Middle frontal gyrus (tissue), 1 donor: ENCODE data around the gene BNIPL.

Source experiments
- DNase-seq: peaks from one replicate; pipeline ENCODE4 v3.0.0-alpha.2; 2015; ENCODE audit warnings: low spot score; ENCODE audit errors: extremely low spot score

BNIPL gene

DNA sequence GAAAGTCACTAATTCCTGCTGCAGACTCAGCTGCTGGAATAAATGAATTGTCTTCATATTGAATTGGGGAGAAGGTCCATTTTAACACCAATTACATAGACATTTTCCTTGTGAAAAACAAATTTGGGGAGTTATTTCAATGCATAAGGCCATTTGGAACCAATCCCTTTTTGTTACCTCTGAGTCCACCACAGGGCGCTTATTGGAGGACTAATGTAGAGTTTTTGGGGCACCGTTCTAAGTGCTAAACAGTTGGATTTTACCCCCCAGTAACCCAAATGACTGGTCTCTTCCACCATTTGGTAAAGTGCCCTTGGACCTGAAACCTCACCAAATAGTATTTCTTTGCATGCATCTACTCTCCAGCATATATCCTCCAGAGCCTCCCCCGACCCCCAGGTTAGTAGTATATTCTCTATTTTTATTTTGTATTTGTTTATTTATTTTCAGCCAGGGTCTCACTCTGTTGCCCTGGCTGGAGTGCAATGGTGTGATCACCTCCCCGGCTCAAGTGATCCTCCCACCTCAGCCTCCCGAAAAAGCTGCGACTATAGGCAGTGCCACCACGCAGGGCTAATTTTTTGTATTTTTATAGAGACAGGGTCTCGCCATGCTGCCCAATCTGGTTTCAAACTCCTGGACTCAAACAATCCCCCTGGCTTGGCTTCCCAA, 26.6 kb upstream of the BNIPL start:
- DNase-seq: no peak

DNA sequence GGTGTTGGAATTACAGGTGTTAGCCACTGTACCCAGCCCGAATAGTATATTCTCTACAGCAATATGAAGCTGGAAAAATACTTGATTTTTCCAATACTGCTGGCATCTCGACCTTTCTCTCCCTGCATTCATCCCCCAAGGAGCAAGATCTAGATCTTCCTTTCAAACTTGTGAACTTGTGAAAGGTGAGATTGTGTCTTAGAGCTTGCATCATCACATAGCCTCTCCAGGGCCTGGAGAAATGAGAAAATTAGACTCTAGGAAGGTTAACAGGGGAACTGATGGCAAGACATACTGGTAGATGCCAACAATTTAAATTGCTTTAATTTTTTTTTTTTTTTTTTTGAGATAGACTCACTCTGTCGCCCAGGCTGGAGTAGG, 26.1 kb upstream of the BNIPL start:
- DNase-seq: no peak

DNA sequence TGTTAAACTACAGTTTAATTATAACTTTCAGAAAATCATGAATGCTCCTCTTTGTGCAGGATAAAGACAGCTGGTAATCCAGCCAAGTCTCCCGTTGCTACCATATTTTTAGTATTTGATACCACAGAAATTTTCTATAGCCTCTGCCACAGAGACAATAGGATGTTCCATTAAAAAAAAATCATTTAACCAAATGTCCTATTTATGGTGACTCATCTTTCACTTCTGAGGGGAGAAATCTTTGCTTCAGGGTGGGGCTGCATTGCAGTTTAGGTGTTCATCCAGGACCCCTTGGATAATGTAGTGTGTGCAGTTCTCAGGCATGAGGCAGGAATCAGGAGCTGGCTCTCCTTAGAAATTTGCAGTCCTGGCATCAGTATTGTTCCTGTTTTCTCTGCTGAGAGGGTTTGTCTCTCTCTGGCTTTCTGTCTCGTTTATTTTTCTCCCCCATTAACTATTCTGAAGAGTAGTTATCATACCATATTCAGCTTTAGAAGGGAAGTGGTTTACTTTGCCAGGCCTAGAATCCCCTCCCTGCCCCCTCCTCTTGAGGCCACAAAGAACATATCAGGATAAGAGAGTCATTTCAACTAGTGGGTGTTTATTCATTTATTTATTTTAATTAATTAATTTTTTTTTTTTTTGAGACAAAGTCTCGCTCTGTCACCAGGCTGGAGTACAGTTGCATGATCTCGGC, 25.1 kb upstream of the BNIPL start:
- no peak for DNase-seq

DNA sequence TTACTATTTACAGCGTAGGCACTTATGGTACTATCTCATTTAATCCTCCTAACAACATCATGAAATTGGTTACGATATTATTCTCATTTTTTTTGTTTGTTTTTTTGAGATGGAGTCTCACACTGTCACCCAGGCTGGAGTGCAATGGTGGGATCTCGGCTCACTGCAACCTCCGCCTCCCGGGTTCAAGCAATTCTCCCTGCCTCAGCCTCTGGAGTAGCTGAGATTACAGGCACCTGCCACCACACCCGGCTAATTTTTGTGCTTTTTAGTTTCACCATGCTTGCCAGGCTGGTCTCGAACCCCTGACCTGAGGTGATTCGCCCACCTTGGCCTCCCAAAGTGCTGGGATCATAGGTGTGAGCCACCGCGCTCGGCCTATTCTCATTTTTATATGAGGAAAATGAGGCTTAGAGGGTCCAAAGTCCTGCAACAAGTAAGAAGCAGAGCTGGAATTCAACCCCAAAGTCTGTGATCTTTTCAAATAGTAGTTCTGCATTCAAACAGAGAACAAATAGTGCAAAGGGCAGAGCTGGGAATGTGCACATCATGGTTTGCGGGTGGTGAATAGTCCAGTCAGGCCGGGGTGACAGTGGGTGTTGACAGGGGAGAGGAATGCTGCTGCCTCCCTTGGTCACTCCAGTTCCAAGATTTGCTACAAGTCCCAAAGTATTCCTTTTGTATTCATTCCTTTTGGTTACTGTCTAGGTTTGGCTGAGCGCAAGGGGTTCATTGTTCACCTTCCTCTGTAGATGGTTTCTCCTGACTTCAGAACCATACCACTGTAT, 23.5 kb upstream of the BNIPL start:
- DNase-seq: no peak

DNA sequence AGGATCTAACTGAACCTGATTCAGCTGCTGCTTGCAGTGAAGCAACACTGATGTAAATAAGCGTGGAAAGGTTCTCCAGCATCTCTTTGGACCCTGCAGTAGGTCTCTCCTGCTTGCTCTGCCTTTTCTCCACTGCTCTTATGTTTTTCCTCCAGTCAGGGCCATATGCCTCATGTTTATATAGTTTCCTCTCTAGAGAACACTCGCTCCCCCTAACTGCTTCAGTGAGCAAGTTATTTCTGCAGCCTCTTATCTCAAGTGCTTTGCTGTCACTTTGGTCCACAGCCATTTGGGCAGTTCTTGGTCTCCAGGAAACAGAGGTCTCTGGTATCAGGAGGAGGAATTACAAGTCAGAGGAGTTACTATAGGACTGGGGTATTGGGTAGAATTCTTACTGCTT, 22.9 kb upstream of the BNIPL start:
- DNase-seq: no peak

DNA sequence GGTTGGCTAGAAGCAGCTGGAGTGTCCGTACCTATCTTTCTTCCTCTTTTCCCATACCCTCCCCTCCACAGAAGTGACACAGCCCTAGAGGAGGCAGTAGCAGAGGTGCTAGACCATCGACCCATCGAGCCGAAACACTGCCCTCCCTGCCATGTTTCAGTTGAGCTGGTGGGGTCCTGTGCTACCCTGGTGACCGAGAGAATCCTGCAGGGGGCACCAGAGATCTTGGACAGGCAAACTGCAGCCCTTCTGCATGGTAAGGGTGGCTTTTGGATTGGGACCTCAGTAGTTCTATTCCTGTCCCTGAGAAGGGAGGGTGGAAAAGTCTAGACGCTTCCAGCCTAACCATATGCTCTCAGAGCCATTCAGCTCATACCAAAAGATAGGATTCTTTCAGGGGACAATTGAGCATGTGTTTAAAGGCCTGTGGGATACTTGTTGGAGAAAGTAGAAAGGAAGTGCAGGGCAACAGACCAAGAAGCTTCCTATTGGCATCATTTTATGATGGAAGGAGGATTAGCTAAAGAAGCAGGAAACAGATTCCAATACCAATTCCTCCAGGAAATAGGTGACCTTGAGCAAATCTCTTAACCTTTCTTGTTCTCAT, 11.7 kb upstream of the BNIPL start:
- DNase-seq: no peak

DNA sequence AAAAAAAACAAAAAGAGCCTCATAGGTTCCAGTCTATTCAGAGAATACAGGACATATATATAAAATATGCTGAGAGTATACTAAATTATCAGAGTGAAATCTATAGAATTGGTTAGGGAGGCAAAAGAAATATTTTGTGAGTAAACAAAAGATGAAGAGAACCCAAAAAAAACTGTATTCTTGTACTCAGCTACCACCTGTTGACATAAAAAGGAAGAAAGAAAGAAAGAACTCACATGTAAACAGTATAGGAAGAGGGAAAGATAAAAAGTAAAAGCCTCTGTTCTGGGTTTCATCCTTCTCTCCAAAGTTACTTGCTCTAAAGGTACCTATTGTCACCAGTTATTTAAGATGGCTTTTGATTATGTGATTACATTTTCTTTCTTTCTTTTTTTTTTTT, 9.9 kb upstream of the BNIPL start:
- DNase-seq: no peak

DNA sequence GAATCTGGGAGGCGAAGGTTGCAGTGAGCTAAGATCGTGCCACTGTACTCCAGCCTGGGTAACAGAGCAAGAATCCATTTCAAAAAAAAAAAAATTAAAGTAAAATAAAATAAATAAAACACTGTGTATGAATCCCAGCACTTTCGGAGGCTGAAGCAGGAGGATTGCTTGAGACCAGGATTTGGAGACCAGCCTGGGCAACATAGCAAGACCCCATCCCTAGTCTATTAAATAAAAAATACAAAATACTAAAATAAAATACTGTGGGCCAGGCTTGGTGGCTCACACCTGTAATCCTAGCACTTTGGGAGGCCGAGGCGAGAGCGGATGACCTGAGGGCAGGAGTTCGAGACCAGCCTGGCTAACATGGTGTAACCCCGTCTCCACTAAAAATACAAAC, 4.2 kb upstream of the BNIPL start:
- no peak for DNase-seq

DNA sequence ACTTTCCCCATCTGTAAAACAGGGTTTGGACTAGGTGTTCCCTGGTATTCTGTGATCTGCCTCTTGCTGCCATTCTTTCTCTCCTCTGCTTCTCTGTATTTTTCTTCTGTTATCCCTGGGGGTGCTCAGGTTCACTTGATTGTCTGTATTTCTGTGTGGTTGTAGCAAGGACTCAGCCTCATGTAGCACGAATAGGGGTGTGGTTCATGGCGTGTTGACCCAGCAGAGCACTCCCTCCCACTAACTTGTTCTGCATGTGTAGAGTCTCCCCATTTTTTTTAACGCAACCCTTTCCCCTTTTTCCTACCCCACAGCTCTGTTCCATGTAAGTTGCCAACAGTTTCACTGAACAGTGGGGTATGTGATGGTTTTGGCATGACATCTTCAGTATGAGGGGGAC, 1.2 kb upstream of the BNIPL start:
- no peak for DNase-seq

DNA sequence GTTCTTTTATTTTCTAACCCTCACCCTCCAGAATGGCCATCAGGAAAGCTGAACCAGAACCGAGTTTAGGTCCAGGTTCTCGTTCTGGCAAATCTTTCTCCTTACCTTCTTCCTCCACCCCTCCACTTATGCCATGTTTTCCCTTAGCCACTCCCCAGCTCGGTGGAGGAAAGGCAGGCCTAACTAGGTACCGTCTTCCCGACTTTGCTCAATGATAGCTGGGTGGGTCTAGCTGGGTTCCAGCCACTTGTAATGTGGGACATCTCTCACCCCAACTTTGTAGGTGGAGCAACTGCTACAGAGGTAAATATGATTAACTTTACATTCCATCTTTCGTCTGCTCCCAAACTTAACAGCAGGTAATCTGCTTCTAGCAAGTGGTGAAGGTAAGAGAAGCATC, 646 bp downstream of the BNIPL start:
- no peak for DNase-seq

DNA sequence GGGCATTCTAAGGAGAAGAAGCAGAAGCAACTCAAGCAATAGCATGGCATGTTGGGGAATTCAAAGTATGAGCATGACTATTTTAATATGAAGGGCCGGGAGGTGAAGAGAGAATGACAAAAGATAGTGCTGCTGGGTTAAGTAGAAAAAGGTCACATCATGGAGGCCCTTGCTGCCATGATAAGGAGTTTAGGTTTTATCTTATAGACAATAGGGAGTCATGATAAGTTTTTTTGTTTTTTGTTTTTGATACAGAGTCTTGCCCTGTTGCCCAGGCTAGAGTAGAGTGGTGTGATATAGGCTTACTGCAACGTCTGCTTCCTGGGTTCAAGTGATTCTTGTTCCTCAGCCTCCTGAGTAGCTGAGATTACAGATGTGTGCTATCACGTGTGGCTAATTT, 3.1 kb downstream of the BNIPL start:
- no peak for DNase-seq

DNA sequence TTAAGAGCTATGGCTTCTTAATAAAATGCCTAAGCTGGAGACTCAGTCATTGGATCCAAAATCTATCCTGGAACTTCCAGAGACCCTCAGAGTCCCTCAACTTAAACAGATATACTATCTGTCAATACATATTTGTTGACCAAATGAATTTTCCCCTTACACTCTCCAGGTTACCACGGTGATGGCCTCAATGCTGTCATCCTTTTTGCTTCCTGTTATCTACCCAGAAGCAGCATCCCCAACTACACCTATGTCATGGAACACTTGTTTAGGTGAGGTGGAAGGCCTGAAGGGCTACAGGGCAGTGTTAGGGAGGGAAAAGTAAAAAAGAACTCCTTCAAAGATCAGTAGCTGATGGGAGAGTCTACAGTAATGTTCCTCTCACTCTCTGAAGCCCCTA, 6.8 kb downstream of the BNIPL start:
- DNase-seq: no peak

DNA sequence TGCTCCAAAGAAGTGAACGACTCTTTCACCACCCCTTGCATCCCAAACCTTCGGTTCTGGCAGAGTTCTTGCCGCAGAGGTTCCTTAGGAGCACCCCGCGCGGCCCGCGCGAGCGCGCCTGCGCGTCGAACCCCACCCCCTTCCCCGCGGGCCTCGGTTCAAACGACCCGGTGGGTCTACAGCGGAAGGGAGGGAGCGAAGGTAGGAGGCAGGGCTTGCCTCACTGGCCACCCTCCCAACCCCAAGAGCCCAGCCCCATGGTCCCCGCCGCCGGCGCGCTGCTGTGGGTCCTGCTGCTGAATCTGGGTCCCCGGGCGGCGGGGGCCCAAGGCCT, 11.2 kb downstream of the BNIPL start, which contains the start of gene C1orf56:
Gene C1orf56, plus strand, starts transcription at position 161 of the 334 bp plus-strand sequence. Its CDS starts 97 bp downstream, at position 258.
- no peak for DNase-seq

DNA sequence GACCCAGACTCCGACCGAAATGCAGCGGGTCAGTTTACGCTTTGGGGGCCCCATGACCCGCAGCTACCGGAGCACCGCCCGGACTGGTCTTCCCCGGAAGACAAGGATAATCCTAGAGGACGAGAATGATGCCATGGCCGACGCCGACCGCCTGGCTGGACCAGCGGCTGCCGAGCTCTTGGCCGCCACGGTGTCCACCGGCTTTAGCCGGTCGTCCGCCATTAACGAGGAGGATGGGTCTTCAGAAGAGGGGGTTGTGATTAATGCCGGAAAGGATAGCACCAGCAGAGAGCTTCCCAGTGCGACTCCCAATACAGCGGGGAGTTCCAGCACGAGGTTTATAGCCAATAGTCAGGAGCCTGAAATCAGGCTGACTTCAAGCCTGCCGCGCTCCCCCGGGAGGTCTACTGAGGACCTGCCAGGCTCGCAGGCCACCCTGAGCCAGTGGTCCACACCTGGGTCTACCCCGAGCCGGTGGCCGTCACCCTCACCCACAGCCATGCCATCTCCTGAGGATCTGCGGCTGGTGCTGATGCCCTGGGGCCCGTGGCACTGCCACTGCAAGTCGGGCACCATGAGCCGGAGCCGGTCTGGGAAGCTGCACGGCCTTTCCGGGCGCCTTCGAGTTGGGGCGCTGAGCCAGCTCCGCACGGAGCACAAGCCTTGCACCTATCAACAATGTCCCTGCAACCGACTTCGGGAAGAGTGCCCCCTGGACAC, 11.7 kb downstream of the BNIPL start:
- no peak for DNase-seq

DNA sequence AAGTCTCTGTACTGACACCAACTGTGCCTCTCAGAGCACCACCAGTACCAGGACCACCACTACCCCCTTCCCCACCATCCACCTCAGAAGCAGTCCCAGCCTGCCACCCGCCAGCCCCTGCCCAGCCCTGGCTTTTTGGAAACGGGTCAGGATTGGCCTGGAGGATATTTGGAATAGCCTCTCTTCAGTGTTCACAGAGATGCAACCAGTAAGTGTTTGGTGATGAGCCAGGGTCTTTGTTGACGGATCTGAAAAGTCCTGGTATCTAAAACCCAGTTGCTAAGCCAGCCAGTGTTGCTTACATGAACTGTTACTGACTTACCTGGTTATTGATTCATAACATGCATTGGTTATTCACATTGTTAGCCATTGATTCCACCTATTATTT, 12.3 kb downstream of the BNIPL start:
- no peak for DNase-seq

DNA sequence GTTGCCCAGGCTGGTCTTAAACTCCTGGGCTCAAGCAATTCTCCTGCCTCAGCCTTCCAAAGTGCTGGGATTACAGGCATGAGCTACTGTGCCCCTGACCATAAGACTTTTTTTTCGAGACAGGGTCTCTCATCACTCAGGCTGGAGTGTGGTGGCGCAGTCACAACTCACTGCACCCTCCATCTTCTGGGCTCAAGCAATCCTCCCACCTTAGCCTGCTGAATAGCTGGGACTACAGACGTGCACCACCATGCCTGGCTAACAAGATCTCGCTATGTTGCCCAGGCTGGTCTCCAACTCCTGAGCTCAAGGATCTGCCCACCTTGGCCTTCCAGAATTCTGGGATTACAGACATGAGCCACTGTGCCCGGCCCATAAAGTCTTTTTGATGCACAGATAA, 13.1 kb downstream of the BNIPL start:
- DNase-seq: no peak

DNA sequence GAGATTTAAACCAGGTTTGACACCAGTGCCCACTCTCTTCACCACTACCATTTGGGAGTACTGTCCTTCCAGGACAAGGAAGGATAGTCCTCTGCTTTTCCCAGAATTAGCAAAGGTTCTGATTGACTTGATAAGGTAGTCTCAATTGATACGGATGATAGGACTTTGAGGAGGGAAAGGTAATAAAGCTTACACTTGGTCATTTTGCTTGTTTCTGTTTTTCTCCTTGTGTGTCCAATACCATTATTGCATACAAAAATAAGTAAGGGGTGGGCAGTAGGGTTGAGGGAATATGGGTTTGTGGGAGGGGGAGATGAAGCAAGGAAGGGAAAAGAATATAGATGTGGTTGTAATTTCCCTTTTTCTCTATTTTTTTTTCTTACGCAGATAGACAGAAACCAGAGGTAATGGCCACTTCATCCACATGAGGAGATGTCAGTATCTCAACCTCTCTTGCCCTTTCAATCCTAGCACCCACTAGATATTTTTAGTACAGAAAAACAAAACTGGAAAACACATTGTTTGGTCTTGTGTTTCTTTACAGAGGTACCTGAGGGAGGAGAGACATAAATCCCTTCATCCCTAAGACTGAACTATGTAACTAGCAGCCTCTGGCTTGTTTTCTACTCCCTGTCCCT, 13.8 kb downstream of the BNIPL start:
- DNase-seq: no peak

DNA sequence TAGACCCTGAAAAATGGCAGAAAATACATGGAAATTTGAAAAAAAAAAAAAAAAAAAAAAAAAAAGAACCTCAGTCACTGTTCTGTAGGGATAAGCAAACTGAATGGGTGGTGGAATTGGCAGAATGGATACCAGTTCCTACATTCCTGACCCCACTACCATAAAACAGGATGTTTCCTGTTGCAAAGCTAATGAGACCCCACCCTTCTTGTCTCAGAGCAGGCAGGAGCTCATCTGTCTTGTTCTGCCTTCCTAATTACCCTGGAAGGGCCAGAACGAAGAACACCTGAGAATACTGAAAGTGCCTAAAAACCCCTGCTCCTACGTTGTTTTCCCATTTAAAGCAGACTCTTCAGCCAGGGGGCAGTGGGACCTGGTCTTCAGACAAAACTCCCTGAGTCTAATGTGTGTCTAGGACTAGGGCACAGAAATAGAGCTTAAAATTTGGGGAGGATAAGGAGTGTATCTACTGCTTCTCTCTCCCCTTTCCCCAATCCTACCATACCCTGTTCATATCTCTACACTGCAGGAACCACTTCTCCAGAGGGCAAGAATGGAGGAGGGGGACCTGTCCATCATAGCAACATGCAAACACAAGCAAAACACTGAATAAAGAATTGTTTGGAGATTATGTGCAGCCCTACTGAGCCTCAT, 15.1 kb downstream of the BNIPL start:
- DNase-seq: no peak

DNA sequence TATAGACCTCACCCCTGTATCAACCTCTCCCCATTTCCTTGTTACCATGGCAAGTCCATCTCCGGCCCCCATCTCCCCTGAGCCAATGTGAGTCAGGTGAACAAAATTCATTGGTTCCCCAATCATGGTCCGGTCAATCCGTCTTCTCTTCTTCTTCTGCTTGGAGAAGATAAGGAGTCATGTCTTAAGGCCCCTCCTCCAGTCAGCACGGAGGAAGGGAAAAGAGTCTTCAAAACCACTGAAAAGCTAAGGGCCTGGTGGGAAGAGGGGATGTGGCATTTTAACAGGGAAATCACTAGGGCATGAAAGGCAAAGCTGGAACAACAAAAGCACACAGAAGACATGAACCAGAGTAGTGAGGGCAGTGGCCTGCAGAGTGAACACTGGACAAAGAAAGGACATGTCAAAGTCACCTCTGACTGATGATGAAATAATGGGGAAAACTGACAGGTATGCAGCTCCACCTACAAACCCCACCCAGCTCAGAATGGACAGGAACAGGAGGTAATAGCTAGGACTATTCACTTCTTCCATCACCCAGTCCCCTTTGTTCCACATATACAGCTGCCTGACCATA, 18.7 kb downstream of the BNIPL start:
- DNase-seq: no peak

DNA sequence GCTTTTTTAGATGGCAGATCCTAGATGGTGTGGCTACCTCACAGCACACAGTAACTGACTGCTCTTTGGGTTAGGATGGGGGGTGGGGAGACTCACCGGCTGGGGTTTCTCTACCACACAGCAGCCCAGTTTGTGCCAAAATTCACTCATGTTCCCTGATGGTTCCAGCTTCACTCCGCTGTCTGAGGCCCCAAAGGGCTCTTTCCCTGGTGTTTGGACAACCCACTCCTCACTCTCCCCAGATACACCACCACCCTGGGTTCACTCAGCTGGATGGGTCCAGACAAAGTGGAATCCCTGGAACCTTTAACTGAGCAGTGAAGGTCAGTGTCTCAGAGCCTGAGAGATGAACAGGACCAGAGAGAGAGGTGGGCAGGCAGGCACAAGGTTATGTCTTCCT, 19.2 kb downstream of the BNIPL start:
- no peak for DNase-seq
